Psoas muscle (tissue), 8 donors: Measurements from ENCODE around the gene AVEN. TPM values are rescaled to one million over a fixed set of nuclear protein-coding genes. Genes with fewer than 3 reads are reported as not detected.

Experiments used
- ATAC-seq, 4 donors: fragments of 200-7000 bp; cut with Tn5 transposase; one replicate each; pipeline ENCODE4 v1.9.1; 2020; ENCODE audit warnings: moderate library complexity in 3 of 4, mild to moderate bottlenecking in 2 of 4
- DNase-seq, 2 donors: peaks; one replicate each; pipeline ENCODE4 v3.0.0-alpha.2; 2020
- H3K27ac ChIP-seq: fragments of 200-600 bp; one replicate; pipeline ENCODE4 v1.8.0; 2022
- H3K27me3 ChIP-seq, 3 donors: fragments of 200-600 bp in 1 of 3; one replicate each; pipeline versions ENCODE4 v1.6.1 to v1.8.0; 2013 to 2022; ENCODE audit warnings: low read length in 2 of 3, mild to moderate bottlenecking in 2 of 3, moderate library complexity in 1 of 3; ENCODE audit not compliant: insufficient read depth in 3 of 3
- H3K36me3 ChIP-seq, 2 donors: fragments of 200-600 bp in 1 of 2; one replicate each; pipeline versions ENCODE4 v1.6.1 to v1.8.0; 2013 to 2022; ENCODE audit warnings: low read depth in 1 of 2, mild to moderate bottlenecking in 1 of 2, moderate library complexity in 1 of 2; ENCODE audit not compliant: insufficient read depth in 1 of 2
- H3K4me1 ChIP-seq: fragments of 200-600 bp; one replicate; pipeline ENCODE4 v1.8.0; 2022
- H3K4me3 ChIP-seq: fragments of 200-600 bp; one replicate; pipeline ENCODE4 v1.8.0; 2022; ENCODE audit warnings: mild to moderate bottlenecking
- H3K9me3 ChIP-seq: fragments of 200-600 bp; one replicate; pipeline ENCODE4 v1.8.0; 2022
- CTCF ChIP-seq: fragments of 200-600 bp; IDR thresholded peaks from one replicate; pipeline ENCODE4 v1.8.0; 2022; ENCODE audit warnings: antibody characterized with exemption
- WGBS, 3 donors: extraction: QIAGEN DNeasy Blood & Tissue Kit; methylation state at CpG; one replicate each; pipeline versions ENCODE4 v1.1.6 to v1.1.7; 2013; 5-methylcytosine and 5-hydroxymethylcytosine counted together
- intact Hi-C, 2 donors: fragments of 100-400 bp; cut with DNase I; formaldehyde crosslinking; loops; one replicate each; pipeline versions ENCODE4 v1.11.0 to v1.14.2; 2022
- polyA plus RNA-seq, 3 donors: library from polyadenylated mRNA; stranded (reverse); fragments of 200-250 nt; gene quantifications; one replicate each; pipeline ENCODE4 v1.2.3, GENCODE V29; 2013
- total RNA-seq, 4 donors: library from RNA; stranded (reverse); fragmentation: NEBNext Ultra II Directional in 2 of 4; extraction: Animal tissue kit (Norgen Biotek cat#: 25700) in 2 of 4; gene quantifications; one replicate each; pipeline versions ENCODE4 v1.2.1 to v1.2.4, GENCODE V29; 2021 to 2023
- donor health status: healthy with polysubstance abuse.
- donor health status: DM: no; HTN: no; CAD: no; lungs with moderate emphysema.
- donor health status: Bipolar disorder and iron deficiency.
- donor health status: healthy.
- donor health status: DM: yes; HTN: yes; CAD: no.
- donor health status: DM: no; HTN: no; CAD: no.
- donor health status: DM: no; HTN: no; CAD: no.
- donor health status: DM: yes; HTN: yes; CAD: no.

The AVEN gene
- total and polyA plus RNA-seq, 7 donors: 17.2 to 30.3 (median 22.3) TPM

- H3K27ac ChIP-seq: no peak overlapping the region
- no peak for ATAC-seq
- H3K36me3 ChIP-seq: no peaks in the 10 kb centered on the region
- DNase-seq: no peak
- no peaks in the 10 kb centered on the region for H3K9me3 ChIP-seq
- no peak overlapping the region for H3K4me3 ChIP-seq
- intact Hi-C loops: no loop called here
- no peaks in the 10 kb centered on the region for H3K4me1 ChIP-seq
- no peak for TF ChIP-seq CTCF
- H3K27me3 ChIP-seq: no peaks in the 10 kb centered on the region
- 86 to 88% (median 87%) methylated on average over 14 to 16 of the region's 16 CpGs for WGBS, 3 donors
Observed at GRCh38 chr15:34046471-34047145, 7.6 kb upstream of the AVEN start.

DNA sequence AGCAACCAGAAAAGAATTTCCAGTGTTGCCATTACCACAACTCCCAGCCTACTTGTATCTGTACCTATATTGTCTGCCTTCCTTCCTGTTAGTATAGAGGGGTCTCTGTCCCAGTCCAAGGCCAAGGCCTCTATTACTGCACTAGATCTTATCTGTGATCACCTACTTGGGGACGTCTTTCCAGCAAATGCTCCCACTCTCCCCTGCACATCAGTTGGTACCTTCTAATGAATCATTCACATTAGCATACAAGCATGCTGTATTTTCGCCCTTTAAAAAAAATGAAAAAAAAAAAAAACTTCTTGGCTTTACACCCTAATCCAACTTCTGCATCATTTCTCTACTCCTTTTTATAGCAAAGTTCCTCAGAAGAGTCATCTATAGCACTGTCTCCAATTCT, 4.8 kb upstream of the AVEN start:
- no peaks in the 10 kb centered on the region for H3K9me3 ChIP-seq
- no peak for TF ChIP-seq CTCF
- H3K27ac ChIP-seq: no peak overlapping the region
- WGBS, 3 donors: 79 to 93% (median 82%) methylated on average over 2 of the region's 2 CpGs
- no peaks in the 10 kb centered on the region for H3K36me3 ChIP-seq
- intact Hi-C loops: no loop called here
- no peaks in the 10 kb centered on the region for H3K27me3 ChIP-seq
- no peak for ATAC-seq
- no peak for DNase-seq
- H3K4me3 ChIP-seq: no peak overlapping the region
- no peaks in the 10 kb centered on the region for H3K4me1 ChIP-seq

- 69 to 92% (median 88%) methylated on average over 1 of the region's 1 CpG for WGBS, 3 donors
- ATAC-seq: no peak
- intact Hi-C loops: no loop called here
Observed at GRCh38 chr15:34043391-34043790, 4.4 kb upstream of the AVEN start.

GRCh38 chr15:34039790-34040113, 748 bp upstream of the AVEN start:
- Histone ChIP-seq H3K9me3 (no peaks in the 10 kb centered on the region), H3K27ac (peak overlapping the region; percentile 91), H3K4me3 (peak overlapping the region; percentile 84), H3K4me1 (peaks cover 7% of the 10 kb centered on the region), H3K27me3 (no peaks in the 10 kb centered on the region), H3K36me3 (no peaks in the 10 kb centered on the region)
- TF ChIP-seq CTCF: no peak
- intact Hi-C loops: no loop called here
- DNase-seq: no peak
- 75 to 84% (median 83%) methylated on average over 1 of the region's 1 CpG for WGBS, 3 donors
- no peak for ATAC-seq

More at GRCh38 chr15:34043391-34043790, 4.4 kb upstream of the AVEN start:
- no peak for TF ChIP-seq CTCF
- no peak for DNase-seq
- H3K27ac ChIP-seq: no peak overlapping the region
- H3K9me3 ChIP-seq: no peaks in the 10 kb centered on the region
- H3K36me3 ChIP-seq: no peaks in the 10 kb centered on the region
- H3K4me3 ChIP-seq: no peak overlapping the region
- no peaks in the 10 kb centered on the region for H3K27me3 ChIP-seq
- no peaks in the 10 kb centered on the region for H3K4me1 ChIP-seq
